Stromal cell of bone marrow (primary cell): ENCODE results near the gene INSL3.
"Not testable (repeated sequence)": the region's sequence is repeated elsewhere in the genome, so short reads cannot be mapped to it uniquely, and the experiment has no call there.

ENCODE experiments used
- DNase-seq: peaks from one replicate; pipeline ENCODE4 v3.0.0-alpha.2; 2012; ENCODE audit warnings: low read depth

The INSL3 gene

DNA sequence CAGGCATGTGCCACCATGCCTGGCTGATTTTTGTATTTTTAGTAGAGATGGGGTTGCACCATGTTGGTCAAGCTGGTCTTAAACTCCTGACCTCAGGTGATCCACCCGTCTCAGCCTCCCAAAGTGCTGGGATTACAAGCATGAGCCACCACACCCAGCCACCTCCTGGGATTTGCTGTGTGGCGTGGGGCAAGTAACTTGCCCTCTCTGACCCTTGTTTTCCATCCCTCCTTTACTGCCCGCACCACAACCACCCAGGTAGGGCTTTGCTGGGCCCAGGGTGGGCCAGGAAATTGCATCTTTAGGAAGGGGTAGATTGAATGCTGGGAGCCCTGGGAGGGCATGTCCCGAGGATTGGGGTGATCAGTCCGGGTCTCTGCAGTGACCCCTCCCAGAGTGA is 37.6 kb downstream of the INSL3 start:
- not testable (repeated sequence) for DNase-seq

DNA sequence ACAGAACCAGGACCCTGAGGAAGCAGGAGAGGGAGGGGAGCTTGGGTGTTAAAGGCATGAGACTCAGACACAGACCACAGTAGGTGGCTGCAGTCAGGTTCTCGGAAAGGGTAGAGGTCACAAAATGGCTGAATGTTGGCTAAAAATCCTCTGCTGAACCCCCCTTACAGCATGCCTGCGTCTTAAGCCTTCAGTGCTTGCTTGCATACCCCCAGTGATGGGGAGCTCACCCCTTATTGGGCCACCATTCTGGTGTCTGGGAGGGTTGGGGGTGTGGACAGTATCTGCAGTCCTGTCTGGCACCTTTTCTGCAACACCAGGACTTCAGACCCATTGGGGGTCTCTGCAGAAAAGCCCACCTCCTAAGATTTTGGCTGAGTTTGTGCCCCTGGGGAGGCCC is 40.5 kb downstream of the INSL3 start:
- no peak for DNase-seq

GRCh38 chr19:17778968-17779929 is 42.1 kb downstream of the INSL3 start:
- DNase-seq: peak; percentile 17

DNA sequence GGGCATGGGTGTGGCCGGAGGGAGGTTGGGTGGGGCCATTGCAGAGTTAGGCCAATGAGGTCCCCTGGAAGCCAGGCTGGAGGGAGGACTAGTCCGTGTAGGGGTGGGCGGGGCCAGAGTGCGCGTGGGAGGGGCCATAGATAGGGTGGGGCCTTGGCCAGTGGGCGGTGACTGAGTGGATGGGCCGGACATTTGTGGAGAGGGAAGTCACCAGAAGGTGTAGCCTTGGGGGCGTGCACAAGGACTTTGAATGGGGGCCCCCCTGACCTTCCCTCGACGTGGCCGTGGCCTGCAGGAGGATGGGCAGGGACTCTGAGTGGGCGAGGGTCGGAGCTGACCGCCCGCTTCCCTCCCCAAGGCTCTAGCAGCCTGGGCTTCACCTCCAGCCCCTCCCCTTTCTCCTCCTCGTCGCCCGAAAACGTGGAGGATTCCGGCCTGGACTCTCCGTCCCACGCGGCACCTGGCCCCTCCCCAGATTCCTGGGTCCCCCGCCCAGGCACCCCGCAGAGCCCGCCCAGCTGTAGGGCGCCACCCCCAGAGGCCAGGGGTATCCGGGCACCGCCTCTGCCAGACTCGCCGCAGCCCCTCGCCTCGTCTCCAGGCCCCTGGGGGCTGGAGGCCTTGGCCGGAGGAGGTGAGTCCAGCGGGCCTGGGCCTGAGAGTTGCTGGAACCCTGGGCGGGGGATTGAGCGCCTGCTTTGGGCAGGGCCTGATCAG is 42.9 kb downstream of the INSL3 start:
- no peak for DNase-seq

DNA sequence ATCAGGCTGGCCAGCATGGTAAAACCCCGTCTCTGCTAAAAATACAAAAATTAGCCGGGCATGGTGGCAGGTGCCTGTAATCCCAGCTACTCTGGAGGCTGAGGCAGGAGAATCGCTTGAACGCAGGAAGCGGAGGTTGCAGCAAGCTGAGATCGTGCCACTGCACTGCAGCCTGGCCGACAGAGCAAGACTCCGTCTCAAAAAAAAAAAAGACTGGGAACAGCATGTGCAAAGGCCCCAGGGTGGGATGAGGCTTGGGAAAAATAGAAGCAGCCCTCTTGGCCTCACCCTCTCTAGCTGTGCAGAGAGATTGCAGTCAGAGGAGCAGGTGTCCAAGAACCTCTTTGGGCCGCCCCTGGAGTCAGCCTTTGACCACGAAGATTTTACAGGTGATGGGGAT is 43.5 kb downstream of the INSL3 start:
- not testable (repeated sequence) for DNase-seq

DNA sequence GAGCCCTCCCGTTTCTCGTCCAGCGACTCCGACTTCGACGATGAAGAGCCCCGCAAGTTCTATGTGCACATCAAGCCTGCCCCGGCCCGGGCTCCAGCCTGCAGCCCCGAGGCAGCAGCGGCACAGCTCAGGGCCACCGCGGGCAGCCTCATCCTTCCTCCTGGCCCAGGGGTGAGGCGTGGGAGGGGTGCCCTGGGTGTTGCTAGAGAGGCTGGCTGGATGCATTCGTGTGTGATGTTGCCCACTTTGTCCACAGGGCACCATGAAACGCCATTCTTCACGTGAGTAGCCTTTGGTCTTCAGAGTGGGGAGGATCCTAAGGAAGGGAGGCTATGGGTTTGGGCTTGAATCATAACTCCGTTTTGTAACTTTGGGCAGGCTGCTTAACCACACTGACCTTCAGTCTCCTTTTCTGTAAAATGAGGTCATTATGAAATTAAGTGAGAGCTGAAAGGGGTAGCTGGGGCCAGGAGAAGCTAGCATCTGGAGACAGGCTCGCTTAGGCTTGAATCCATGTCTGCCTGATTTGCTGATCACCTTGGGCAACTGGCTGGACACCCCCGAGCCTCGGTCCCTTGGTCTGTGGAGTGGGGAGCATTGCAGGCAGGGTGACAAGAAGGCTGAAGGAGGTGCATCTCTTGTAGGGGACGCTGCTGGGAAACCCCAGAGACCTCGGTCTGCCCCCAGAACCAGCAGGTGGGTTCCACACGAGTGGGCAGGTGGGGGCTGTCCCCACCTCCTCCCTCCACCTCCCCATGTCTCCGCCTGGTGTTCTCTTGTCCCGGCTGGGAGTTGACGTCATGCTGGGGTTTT is 45.1 kb downstream of the INSL3 start:
- DNase-seq: peak; percentile 57

DNA sequence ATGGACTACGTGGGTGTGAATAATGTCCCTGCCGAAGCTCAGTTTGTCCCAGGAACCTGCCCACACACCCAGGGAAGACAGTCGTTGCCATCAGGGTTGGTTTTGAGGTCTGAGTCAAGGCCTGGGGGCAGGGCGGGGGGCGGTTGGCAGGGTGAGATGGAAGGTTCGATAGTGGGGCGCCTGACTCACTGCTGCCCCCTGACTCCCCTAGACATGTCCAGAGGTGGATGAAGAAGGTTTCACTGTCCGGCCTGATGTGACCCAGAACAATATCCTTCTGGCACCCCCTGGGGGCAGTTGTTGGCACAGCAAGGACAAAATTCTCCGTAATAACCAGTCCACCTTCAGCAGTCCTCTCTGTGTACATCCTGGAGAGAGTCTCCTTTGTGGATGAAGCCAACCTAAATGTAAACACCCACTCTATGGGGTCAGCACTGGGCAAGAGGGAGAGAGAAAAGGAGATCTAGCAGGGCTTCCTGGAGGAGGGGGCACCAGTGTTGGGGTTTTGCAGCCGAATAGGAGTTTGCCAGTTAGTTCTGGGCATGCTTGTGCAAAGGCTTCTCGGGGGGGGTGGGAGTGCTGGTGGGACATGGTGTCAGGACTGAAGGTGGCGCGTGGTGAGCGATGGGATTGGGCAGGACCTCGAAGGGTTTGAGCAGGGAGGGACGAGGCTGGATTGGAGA is 45.9 kb downstream of the INSL3 start:
- no peak for DNase-seq

DNA sequence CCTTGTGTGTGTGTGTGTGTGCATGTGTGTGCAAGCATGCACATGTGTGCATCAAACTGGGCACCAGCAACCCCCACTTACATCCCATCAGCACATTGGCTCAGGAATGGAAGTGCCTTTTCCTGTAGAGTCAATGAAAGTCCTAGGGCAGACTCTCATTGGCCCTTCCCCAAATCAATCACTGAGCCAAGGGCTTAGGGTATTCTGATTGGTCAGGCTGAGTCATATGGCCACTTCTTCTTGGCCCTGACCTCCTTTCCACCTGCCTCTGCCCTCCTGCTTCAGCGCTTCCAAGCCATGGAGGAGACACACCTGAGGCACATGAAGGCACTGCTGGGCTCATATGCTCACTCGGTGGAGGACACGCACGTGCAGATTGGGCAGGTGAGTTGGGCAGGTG is 49.1 kb downstream of the INSL3 start:
- no peak for DNase-seq

- DNase-seq: no peak
These were observed 50.7 kb downstream of the INSL3 start for GRCh38 chr19:17770613-17771012.

DNA sequence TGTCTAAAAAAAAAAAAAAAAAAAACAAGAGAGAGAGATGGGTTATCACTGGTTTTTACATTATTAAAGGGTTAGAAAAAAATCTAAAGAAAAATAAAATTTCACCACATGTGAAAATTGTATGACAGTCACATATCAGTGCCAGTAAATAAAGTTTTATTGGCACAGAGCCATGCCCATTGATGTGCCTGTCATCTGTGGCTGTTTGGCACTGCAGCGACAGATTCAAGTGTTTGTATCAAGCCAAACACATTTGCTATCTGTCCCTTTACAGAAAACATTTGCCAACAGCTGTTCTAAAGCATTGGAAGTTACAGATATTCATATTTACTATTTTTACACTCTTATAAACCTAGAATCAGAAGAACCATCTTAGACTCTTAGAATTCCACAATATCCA is 53.8 kb downstream of the INSL3 start:
- DNase-seq: no peak

DNA sequence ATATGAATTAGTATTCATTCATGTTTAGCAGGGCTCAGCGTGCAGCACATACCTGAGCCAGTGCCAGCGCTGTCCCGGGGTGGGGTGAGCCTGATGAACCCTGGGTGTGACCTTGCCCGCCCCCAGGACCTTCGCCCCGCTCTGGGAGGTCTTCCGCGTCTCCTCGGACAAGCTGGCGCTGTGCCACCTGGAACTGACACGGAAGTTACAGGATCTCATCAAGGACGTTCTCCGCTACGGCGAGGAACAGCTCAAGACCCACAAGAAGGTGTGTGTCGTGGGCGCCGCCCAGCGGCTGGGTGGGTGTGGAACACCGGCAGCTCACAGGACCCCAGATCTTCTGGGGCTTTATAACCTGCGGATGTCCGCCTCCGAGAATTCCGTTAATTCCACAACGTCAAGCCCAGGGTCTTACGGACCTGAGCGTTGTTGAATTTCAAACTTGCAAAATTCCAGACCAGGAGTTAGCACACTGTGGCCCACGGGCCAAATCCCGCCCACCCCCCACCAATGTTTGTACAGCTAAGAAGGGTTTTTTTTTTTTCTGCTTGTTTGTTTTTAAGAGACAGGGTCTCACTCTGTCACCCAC is 54.7 kb downstream of the INSL3 start:
- peak; percentile 39 for DNase-seq
